ENCODE measurements around the gene STEAP3. TPM values are rescaled to one million over a fixed set of nuclear protein-coding genes. Genes with fewer than 3 reads are reported as not detected.

The STEAP3 gene
- total RNA-seq, 1 experiment from 2014 or later = 32.3 TPM

- Histone ChIP-seq H4K20me1 (ENCODE audit: insufficient read depth) (no peaks in the 10 kb centered on the region), H3K4me3 (replicated peaks in 1 of 2; ENCODE audit: low read depth in 1 of 2, low read length in 2 of 2) (no peak overlapping the region), H3K4me2 (ENCODE audit: low read length) (no peak overlapping the region), H3K9ac (ENCODE audit: low read length) (no peak overlapping the region), H3K36me3 (ENCODE audit: control insufficient read depth in 1 of 2, insufficient read depth in 2 of 2, low read length in 2 of 2) (peaks cover 0 to 21% of the 10 kb centered on the region in 2 experiments; a peak in 2 of 4 replicates), H3K27me3 (ENCODE audit: insufficient read depth, low read length) (no peaks in the 10 kb centered on the region), H2AFZ (ENCODE audit: low read depth, low read length, poor library complexity, severe bottlenecking) (no peak overlapping the region), H3K4me1 (ENCODE audit: control insufficient read depth in 1 of 2, insufficient read depth in 2 of 2, low read length in 2 of 2) (peaks cover 46 to 55% of the 10 kb centered on the region in 2 experiments), H3K27ac (ENCODE audit: low read depth, low read length) (no peak overlapping the region), H3K9me3 (ENCODE audit: control insufficient read depth in 1 of 2, insufficient read depth in 1 of 2, low read depth in 1 of 2, low read length in 2 of 2) (no peaks in the 10 kb centered on the region), H3K79me2 (ENCODE audit: insufficient read depth, low read length) (peaks cover 9% of the 10 kb centered on the region; the same call in 1 of the 2 replicates), H3K9me2 (ENCODE audit: insufficient read depth) (no peaks in the 10 kb centered on the region)
- ChIA-PET POLR2A (no interaction called here), RAD21 (ENCODE audit: low non-redundant PET in 1 of 2, low total read pairs in 2 of 2, uncharacterized antibody in 2 of 2, unreplicated experiment in 2 of 2) (no interaction called here), CTCF (interaction anchor here (0.9 kb wide), 1 partner anchor 17 kb away, joined by 3 read pairs; no protein-coding TSS in a partner anchor)
- ATAC-seq (no peak), DNase-seq (ENCODE audit: low read depth, low spot score) (no peak)
- TF ChIP-seq SIN3A (IDR thresholded peaks at IDR 0.05; ENCODE audit: low read depth) (no peak), POLR2AphosphoS5 (IDR thresholded peaks at IDR 0.05; ENCODE audit: low read depth, low read length) (no peak), ZBTB33 (IDR thresholded peaks at IDR 0.05; ENCODE audit: extremely low read depth, insufficient replicate concordance, low read length) (no peak), ELF1 (IDR thresholded peaks at IDR 0.05; ENCODE audit: borderline replicate concordance, low read depth) (no peak), EZH2 (IDR thresholded peaks at IDR 0.05) (no peak), JUND (IDR thresholded peaks at IDR 0.05) (no peak), CBX3 (IDR thresholded peaks at IDR 0.05; ENCODE audit: low read depth) (no peak), EZH2phosphoT487 (IDR thresholded peaks at IDR 0.05; ENCODE audit: borderline replicate concordance) (no peak), POLR2A (IDR thresholded peaks at IDR 0.05; ENCODE audit: borderline replicate concordance, extremely low read depth, insufficient read depth, insufficient read length) (no peak), MAX (IDR thresholded peaks at IDR 0.05) (no peak), SRF (IDR thresholded peaks at IDR 0.05; ENCODE audit: low read depth) (no peak), SP1 (IDR thresholded peaks at IDR 0.05; ENCODE audit: low read depth) (no peak)
- no TSS peak for BruUV-seq (replicated peaks)
- intact Hi-C loops (cut with micrococcal nuclease) = no loop called here
These were observed 25.7 kb downstream of the STEAP3 start for GRCh38 chr2:119249311-119249710.

Data from HCT116 (cell line).